OCI-LY3 (cell line): ENCODE results near the gene SLITRK6.
A peak's percentile ranks its signal among the peaks of the same experiment; 100 is the strongest.

ENCODE experiments used
- H2AFZ ChIP-seq: fragments of 200-600, 300-600 bp; shearing (Covaris generic); 2 replicates; pipeline ENCODE4 v1.6.0; 2014; ENCODE audit warnings: antibody characterized with exemption, low read depth, low read length
- H3K27ac ChIP-seq: fragments of 200-600, 300-600 bp; sonication (generic); 2 replicates; pipeline ENCODE4 v1.5.1; 2014; ENCODE audit warnings: mild to moderate bottlenecking, low read length, moderate library complexity, mixed read lengths
- H3K27me3 ChIP-seq: fragments of 200-600, 300-600 bp; sonication (generic); 2 replicates; pipeline ENCODE4 v1.6.1; 2014; ENCODE audit warnings: low read depth, low read length, mixed read lengths
- H3K36me3 ChIP-seq: fragments of 200-600, 300-600 bp; sonication (generic); replicated peaks from 2 replicates; pipeline ENCODE3; 2014; ENCODE audit warnings: low read depth, low read length, mixed read lengths
- H3K4me1 ChIP-seq: fragments of 300-600, 200-600 bp; sonication (generic); 2 replicates; pipeline ENCODE4 v1.6.1; 2014; ENCODE audit warnings: low read length, mixed read lengths
- H3K4me2 ChIP-seq: fragments of 200-600, 300-600 bp; sonication (generic); 2 replicates; pipeline ENCODE4 v1.6.1; 2014; ENCODE audit warnings: low read length, mixed read lengths
- H3K4me3 ChIP-seq: fragments of 300-600, 200-600 bp; sonication (generic); 2 replicates; pipeline ENCODE4 v1.5.1; 2014; ENCODE audit warnings: antibody characterized with exemption, mild to moderate bottlenecking, low read length, moderate library complexity
- H3K79me2 ChIP-seq: fragments of 300-600, 200-600 bp; shearing (Covaris generic); 2 replicates; pipeline ENCODE4 v1.6.1; 2014; ENCODE audit warnings: mild to moderate bottlenecking, low read length, mixed read lengths
- H3K9ac ChIP-seq: fragments of 300-600, 200-600 bp; shearing (Covaris generic); 2 replicates; pipeline ENCODE4 v1.6.0; 2014; ENCODE audit warnings: mild to moderate bottlenecking, low read length, moderate library complexity
- H3K9me3 ChIP-seq: fragments of 200-600, 300-600 bp; shearing (Covaris generic); 2 replicates; pipeline ENCODE4 v1.6.1; 2014; ENCODE audit warnings: low read length, mixed read lengths; ENCODE audit not compliant: insufficient read depth
- H4K20me1 ChIP-seq: fragments of 200-600, 300-600 bp; sonication (generic); 2 replicates; pipeline ENCODE4 v1.6.1; 2016; ENCODE audit warnings: low read length, mixed read lengths; ENCODE audit not compliant: insufficient read depth
- EZH2phosphoT487 ChIP-seq: fragments of 200-600 bp; shearing (Covaris generic); IDR thresholded peaks from 2 replicates; pipeline ENCODE4 v1.6.1; 2018; ENCODE audit warnings: antibody characterized with exemption, mixed run types, low read depth
- TF ChIP-seq, protein P1 (sequence below): fragments of 200-600, 300-600 bp; sonication (generic); IDR thresholded peaks from 2 replicates; pipeline ENCODE4 v1.5.1; 2014; ENCODE audit warnings: antibody characterized with exemption, low read length, low read depth

The SLITRK6 gene, protein sequence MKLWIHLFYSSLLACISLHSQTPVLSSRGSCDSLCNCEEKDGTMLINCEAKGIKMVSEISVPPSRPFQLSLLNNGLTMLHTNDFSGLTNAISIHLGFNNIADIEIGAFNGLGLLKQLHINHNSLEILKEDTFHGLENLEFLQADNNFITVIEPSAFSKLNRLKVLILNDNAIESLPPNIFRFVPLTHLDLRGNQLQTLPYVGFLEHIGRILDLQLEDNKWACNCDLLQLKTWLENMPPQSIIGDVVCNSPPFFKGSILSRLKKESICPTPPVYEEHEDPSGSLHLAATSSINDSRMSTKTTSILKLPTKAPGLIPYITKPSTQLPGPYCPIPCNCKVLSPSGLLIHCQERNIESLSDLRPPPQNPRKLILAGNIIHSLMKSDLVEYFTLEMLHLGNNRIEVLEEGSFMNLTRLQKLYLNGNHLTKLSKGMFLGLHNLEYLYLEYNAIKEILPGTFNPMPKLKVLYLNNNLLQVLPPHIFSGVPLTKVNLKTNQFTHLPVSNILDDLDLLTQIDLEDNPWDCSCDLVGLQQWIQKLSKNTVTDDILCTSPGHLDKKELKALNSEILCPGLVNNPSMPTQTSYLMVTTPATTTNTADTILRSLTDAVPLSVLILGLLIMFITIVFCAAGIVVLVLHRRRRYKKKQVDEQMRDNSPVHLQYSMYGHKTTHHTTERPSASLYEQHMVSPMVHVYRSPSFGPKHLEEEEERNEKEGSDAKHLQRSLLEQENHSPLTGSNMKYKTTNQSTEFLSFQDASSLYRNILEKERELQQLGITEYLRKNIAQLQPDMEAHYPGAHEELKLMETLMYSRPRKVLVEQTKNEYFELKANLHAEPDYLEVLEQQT

DNA sequence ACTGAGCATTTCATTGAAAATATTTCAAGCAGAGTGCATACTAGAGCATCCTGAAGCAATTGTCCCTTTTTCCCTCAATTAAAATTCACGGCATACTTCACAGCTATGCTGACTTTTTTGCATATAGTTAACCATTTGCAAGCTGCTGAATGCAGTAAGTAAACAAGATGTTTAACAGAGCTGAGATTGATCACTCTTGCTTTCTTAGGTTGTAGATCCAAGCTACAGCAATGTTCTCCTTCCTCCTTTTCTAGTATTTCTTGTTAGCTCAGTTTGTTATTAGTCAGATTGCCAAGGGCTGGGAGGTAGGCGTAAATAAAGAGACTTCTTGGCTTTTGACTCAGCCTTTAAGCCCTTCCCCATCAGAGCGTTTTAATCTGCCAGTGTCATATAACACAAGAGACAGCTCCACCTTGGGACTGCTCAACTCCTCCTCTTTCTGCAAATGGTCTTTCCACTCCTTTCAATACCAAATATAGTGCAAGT is at the start of gene SLITRK6:
SLITRK6 (minus strand) TSS at position 323 of the 486 bp plus-strand sequence. CDS start 2,911 bp downstream, outside the sequence.
- Histone ChIP-seq H3K27me3 (no peaks in the 10 kb centered on the region), H3K4me3 (no peak within 1 kb of the TSS), H3K4me2 (peak within 1 kb of the TSS; percentile 21), H3K9me3 (no peaks in the 10 kb centered on the region), H3K79me2 (no peaks in the 10 kb centered on the region), H3K27ac (no peak within 1 kb of the TSS), H3K4me1 (peaks cover 9% of the 10 kb centered on the region), H3K9ac (no peak within 1 kb of the TSS), H3K36me3 (no peaks in the 10 kb centered on the region), H2AFZ (peak within 1 kb of the TSS; percentile 24; the same call in 1 of the 2 replicates), H4K20me1 (no peaks in the 10 kb centered on the region)
- no peak for TF ChIP-seq EZH2phosphoT487
- TF ChIP-seq, protein P1, sequence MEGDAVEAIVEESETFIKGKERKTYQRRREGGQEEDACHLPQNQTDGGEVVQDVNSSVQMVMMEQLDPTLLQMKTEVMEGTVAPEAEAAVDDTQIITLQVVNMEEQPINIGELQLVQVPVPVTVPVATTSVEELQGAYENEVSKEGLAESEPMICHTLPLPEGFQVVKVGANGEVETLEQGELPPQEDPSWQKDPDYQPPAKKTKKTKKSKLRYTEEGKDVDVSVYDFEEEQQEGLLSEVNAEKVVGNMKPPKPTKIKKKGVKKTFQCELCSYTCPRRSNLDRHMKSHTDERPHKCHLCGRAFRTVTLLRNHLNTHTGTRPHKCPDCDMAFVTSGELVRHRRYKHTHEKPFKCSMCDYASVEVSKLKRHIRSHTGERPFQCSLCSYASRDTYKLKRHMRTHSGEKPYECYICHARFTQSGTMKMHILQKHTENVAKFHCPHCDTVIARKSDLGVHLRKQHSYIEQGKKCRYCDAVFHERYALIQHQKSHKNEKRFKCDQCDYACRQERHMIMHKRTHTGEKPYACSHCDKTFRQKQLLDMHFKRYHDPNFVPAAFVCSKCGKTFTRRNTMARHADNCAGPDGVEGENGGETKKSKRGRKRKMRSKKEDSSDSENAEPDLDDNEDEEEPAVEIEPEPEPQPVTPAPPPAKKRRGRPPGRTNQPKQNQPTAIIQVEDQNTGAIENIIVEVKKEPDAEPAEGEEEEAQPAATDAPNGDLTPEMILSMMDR: peak; percentile 53

DNA sequence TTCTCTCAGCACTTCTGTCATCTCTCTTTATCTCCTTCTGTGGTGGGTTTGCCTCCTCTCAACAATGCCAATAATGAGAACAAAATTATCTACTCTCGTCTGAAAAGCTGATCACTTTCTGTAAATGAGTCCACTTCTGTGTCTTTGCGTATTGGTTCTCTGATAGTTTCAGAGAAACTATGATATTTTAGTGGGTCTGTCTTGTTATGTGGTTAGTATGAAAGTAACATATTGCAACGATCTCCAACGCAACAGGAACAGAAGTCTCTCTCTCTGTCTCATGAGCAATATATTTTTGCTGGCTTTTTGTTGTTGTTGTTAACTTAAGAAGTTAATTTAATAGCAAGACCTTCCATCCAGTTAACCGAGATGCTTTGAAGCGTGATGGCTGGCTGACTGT is 47.8 kb upstream of the SLITRK6 start:
- H3K27me3 ChIP-seq: no peaks in the 10 kb centered on the region
- H3K27ac ChIP-seq: no peak overlapping the region
- no peaks in the 10 kb centered on the region for H3K4me1 ChIP-seq
- no peak overlapping the region for H3K4me3 ChIP-seq
- TF ChIP-seq, protein P1: no peak
- TF ChIP-seq EZH2phosphoT487: no peak
- H3K79me2 ChIP-seq: no peaks in the 10 kb centered on the region
- H4K20me1 ChIP-seq: no peaks in the 10 kb centered on the region
- no peak overlapping the region for H3K4me2 ChIP-seq
- no peak overlapping the region for H3K9ac ChIP-seq
- peaks cover 4% of the 10 kb centered on the region; the same call in 1 of the 2 replicates for H3K9me3 ChIP-seq
- no peaks in the 10 kb centered on the region for H3K36me3 ChIP-seq
- no peak overlapping the region for H2AFZ ChIP-seq

DNA sequence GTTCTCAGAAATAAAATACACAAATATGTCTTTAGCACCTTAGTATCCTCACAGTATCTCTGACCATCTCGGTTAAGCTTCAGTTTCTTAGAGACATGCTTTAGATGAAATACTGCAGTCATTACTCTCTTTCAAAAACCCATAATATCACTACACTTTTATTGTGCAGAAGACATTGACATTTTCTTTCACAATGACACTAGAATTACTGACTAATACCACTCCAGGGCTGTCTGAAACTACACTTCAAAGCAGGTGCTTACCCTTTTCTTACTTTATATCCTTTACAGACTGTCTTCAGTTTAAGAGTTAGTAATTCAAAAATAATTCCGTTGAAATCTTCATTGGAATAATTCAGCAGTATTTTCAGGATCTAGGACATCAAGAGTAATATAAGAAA is 42.2 kb upstream of the SLITRK6 start:
- Histone ChIP-seq H3K4me1 (0 out of 2 replicates have a peak, but pooled peaks cover 4% of the 10 kb centered on the region), H2AFZ (no peak overlapping the region), H3K27me3 (no peaks in the 10 kb centered on the region), H4K20me1 (no peaks in the 10 kb centered on the region), H3K4me2 (no peak overlapping the region), H3K79me2 (no peaks in the 10 kb centered on the region), H3K9ac (no peak overlapping the region), H3K36me3 (no peaks in the 10 kb centered on the region), H3K9me3 (no peaks in the 10 kb centered on the region), H3K4me3 (no peak overlapping the region), H3K27ac (no peak overlapping the region)
- no peak for TF ChIP-seq EZH2phosphoT487
- TF ChIP-seq, protein P1: no peak

DNA sequence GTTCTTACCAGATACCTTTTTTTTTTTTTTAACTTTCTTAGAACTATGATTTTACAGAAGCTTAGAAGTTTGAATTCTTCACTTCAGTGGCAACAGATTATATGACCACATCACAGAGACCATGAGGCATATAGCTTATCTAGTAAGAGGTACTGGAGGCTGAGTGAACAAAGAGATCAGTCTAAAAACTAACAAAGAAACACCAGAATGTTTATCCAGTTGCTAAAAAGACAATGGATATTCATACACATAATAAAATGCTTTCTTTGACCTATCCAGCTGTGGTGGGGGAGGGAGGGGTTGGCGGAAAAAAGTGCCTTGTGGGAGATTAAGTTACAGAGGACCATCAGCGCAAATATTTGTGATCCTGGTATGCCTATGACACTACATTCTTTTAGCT is 34.7 kb upstream of the SLITRK6 start:
- Histone ChIP-seq H3K79me2 (no peaks in the 10 kb centered on the region), H3K4me1 (no peaks in the 10 kb centered on the region), H3K4me2 (no peak overlapping the region), H3K9me3 (no peaks in the 10 kb centered on the region), H3K36me3 (no peaks in the 10 kb centered on the region), H3K27ac (no peak overlapping the region), H3K9ac (no peak overlapping the region), H3K4me3 (no peak overlapping the region), H2AFZ (no peak overlapping the region), H4K20me1 (no peaks in the 10 kb centered on the region), H3K27me3 (no peaks in the 10 kb centered on the region)
- TF ChIP-seq, protein P1: no peak
- TF ChIP-seq EZH2phosphoT487: no peak
